Measurements from ENCODE around the gene PLP1. TPM values are rescaled to one million over a fixed set of nuclear protein-coding genes. Genes with fewer than 3 reads are reported as not detected.

The PLP1 gene
- total RNA-seq, 4 donors from 2014 or later = 0.19 to 6.2 (median 3.1) TPM

DNA sequence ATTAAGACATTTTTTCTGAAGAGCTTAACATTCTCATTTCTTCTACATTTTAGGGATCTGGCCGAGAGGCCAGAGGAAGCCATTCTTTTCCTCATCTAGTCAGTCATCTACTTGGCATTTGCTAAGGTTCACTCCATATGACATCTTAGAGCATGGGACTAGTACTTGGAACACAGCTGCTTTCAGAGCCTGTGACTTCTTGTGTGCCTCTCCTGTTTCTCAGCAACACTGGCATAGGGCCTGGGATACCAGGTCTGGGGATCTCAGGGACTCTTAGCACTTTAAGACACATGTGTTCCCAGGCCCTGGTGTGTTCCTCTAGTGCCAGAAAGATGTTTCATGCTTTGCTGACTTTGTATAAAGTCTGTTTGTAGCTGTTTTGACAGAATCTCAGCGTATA, 7.3 kb downstream of the PLP1 start:
- TF ChIP-seq POLR2A (IDR thresholded peaks at IDR 0.05) = no peak
- TF ChIP-seq, protein P1, sequence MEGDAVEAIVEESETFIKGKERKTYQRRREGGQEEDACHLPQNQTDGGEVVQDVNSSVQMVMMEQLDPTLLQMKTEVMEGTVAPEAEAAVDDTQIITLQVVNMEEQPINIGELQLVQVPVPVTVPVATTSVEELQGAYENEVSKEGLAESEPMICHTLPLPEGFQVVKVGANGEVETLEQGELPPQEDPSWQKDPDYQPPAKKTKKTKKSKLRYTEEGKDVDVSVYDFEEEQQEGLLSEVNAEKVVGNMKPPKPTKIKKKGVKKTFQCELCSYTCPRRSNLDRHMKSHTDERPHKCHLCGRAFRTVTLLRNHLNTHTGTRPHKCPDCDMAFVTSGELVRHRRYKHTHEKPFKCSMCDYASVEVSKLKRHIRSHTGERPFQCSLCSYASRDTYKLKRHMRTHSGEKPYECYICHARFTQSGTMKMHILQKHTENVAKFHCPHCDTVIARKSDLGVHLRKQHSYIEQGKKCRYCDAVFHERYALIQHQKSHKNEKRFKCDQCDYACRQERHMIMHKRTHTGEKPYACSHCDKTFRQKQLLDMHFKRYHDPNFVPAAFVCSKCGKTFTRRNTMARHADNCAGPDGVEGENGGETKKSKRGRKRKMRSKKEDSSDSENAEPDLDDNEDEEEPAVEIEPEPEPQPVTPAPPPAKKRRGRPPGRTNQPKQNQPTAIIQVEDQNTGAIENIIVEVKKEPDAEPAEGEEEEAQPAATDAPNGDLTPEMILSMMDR (IDR thresholded peaks at IDR 0.05) = no peak
- no peaks in the 10 kb centered on the region for H3K9me3 ChIP-seq
- H3K27me3 ChIP-seq = no peaks in the 10 kb centered on the region
- no peak overlapping the region for H3K27ac ChIP-seq
- 47 to 53% methylated on average over 2 of the region's 2 CpGs for WGBS, 2 donors
- DNase-seq = no peak
- no peaks in the 10 kb centered on the region for H3K4me1 ChIP-seq
- intact Hi-C loops (cut with DNase I) = no loop called here
- H3K36me3 ChIP-seq = no peaks in the 10 kb centered on the region
- H3K4me3 ChIP-seq = no peak overlapping the region

DNA sequence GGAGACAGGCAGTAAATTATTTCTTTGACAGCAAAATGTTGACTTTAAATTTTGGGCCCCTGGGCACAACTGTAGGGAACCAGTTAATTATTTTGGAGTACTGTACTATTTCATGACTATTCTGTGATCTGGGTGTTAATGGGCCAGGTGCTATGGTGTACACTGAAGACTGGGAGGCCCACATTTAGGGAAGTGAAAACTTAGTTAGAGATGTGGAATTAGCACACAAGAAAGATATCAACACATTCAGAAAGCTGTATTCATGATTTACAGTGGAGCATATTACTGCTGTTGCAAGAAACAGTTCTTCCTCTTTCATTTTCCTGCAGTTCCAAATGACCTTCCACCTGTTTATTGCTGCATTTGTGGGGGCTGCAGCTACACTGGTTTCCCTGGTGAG, 12.4 kb downstream of the PLP1 start:
- intact Hi-C loops (cut with DNase I) = no loop called here
- no peaks in the 10 kb centered on the region for H3K4me1 ChIP-seq
- H3K27ac ChIP-seq = no peak overlapping the region
- no peak overlapping the region for H3K4me3 ChIP-seq
- TF ChIP-seq, protein P1 (IDR thresholded peaks at IDR 0.05) = no peak
- no peak for TF ChIP-seq POLR2A (IDR thresholded peaks at IDR 0.05)
- no peak for DNase-seq
- no peaks in the 10 kb centered on the region for H3K27me3 ChIP-seq
- no peaks in the 10 kb centered on the region for H3K36me3 ChIP-seq
- H3K9me3 ChIP-seq = no peaks in the 10 kb centered on the region

DNA sequence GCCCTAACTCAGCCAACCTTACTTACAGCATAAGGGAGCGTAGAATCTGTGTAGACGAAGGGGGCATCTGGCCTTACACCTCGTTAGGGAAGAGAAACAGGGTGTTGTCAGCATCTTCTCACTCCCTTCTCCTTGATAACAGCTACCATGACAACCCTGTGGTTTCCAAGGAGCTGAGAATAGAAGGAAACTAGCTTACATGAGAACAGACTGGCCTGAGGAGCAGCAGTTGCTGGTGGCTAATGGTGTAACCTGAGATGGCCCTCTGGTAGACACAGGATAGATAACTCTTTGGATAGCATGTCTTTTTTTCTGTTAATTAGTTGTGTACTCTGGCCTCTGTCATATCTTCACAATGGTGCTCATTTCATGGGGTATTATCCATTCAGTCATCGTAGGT, 14.6 kb downstream of the PLP1 start:
- H3K4me1 ChIP-seq = no peaks in the 10 kb centered on the region
- no peaks in the 10 kb centered on the region for H3K9me3 ChIP-seq
- no peak for DNase-seq
- no peaks in the 10 kb centered on the region for H3K36me3 ChIP-seq
- no peaks in the 10 kb centered on the region for H3K27me3 ChIP-seq
- H3K4me3 ChIP-seq = no peak overlapping the region
- TF ChIP-seq, protein P1 (IDR thresholded peaks at IDR 0.05) = no peak
- TF ChIP-seq POLR2A (IDR thresholded peaks at IDR 0.05) = no peak
- no peak overlapping the region for H3K27ac ChIP-seq
- intact Hi-C loops (cut with DNase I) = no loop called here
- WGBS, 2 donors = 80% methylated on average over 1 to 4 of the region's 4 CpGs

- H3K27me3 ChIP-seq = no peaks in the 10 kb centered on the region
- H3K36me3 ChIP-seq = no peaks in the 10 kb centered on the region
- H3K4me1 ChIP-seq = no peaks in the 10 kb centered on the region
- no peaks in the 10 kb centered on the region for H3K9me3 ChIP-seq
- 72 to 79% methylated on average over 2 of the region's 2 CpGs for WGBS, 2 donors
- H3K27ac ChIP-seq = no peak overlapping the region
- DNase-seq = no peak
- TF ChIP-seq, protein P1 (IDR thresholded peaks at IDR 0.05) = no peak
- no peak for TF ChIP-seq POLR2A (IDR thresholded peaks at IDR 0.05)
- intact Hi-C loops (cut with DNase I) = no loop called here
- no peak overlapping the region for H3K4me3 ChIP-seq
Observed at GRCh38 chrX:103791826-103792485, 15.3 kb downstream of the PLP1 start.

- Histone ChIP-seq H3K36me3 (no peaks in the 10 kb centered on the region), H3K27ac (no peak overlapping the region), H3K4me1 (no peaks in the 10 kb centered on the region), H3K27me3 (no peaks in the 10 kb centered on the region), H3K4me3 (no peak overlapping the region), H3K9me3 (no peaks in the 10 kb centered on the region)
- 51 to 64% methylated on average over 6 of the region's 6 CpGs for WGBS, 2 donors
- intact Hi-C loops (cut with DNase I) = no loop called here
- DNase-seq = no peak
- TF ChIP-seq POLR2A (IDR thresholded peaks at IDR 0.05) = no peak
- TF ChIP-seq, protein P1 (IDR thresholded peaks at IDR 0.05) = no peak
Observed at GRCh38 chrX:103792916-103793544, 16.4 kb downstream of the PLP1 start.

All from esophagus squamous epithelium (tissue), 5 donors.